K562 (cell line): ENCODE measurements around the gene ECPAS. TPM values are rescaled to one million over a fixed set of nuclear protein-coding genes. Genes with fewer than 3 reads are reported as not detected.

ENCODE experiments used
- KAT8 ChIP-seq: fragments of 450-650 bp; IDR thresholded peaks from 2 replicates; pipeline ENCODE4 v1.6.1; 2016; ENCODE audit warnings: low read depth, mild to moderate bottlenecking
- MCM5 ChIP-seq: fragments of 450-650 bp; IDR thresholded peaks from 2 replicates; pipeline ENCODE4 v1.6.1; 2016; ENCODE audit warnings: low read depth
- NFYB ChIP-seq: IDR thresholded peaks from 2 replicates; pipeline ENCODE4 v1.6.1; 2011; ENCODE audit warnings: mild to moderate bottlenecking, moderate library complexity; ENCODE audit not compliant: insufficient read length; ENCODE audit errors: extremely low read depth
- PCBP2 ChIP-seq: fragments of 200-400 bp; formaldehyde crosslinking; IDR thresholded peaks from 2 replicates; pipeline ENCODE4 v1.6.1; 2018; ENCODE audit warnings: low read length, low read depth, mild to moderate bottlenecking, moderate library complexity; ENCODE audit not compliant: poor library complexity, severe bottlenecking
- POLR2H ChIP-seq: IDR thresholded peaks from 2 replicates; pipeline ENCODE4 v1.6.1; 2016; ENCODE audit warnings: missing genetic modification characterization, low read depth, mild to moderate bottlenecking, control low read depth, missing compliant biosample characterization, moderate library complexity
- PRMT5 ChIP-seq: sonication (generic); formaldehyde crosslinking; IDR thresholded peaks from 2 replicates; pipeline ENCODE4 v1.5.0; 2020; ENCODE audit warnings: missing genetic modification reagents
- PURB ChIP-seq: sonication (generic); formaldehyde crosslinking; IDR thresholded peaks from 2 replicates; pipeline ENCODE4 v1.9.0; 2021; ENCODE audit warnings: low read depth, mild to moderate bottlenecking, missing genetic modification reagents
- RERE ChIP-seq: sonication (generic); formaldehyde crosslinking; IDR thresholded peaks from 2 replicates; pipeline ENCODE4 v1.8.0; 2023; ENCODE audit warnings: missing genetic modification reagents, mild to moderate bottlenecking, borderline replicate concordance
- TEAD4 ChIP-seq, 2 experiments: sonication (generic) in 1 of 2; formaldehyde crosslinking in 1 of 2; IDR thresholded peaks; 2 replicates each; pipeline versions ENCODE4 v1.6.1 to v1.8.0; 2012 to 2022; ENCODE audit warnings: borderline replicate concordance in 1 of 2, inconsistent platforms in 1 of 2, low read length in 1 of 2, mild to moderate bottlenecking in 1 of 2, missing genetic modification reagents in 1 of 2
- YY1 ChIP-seq, 3 experiments: IDR thresholded peaks; 2 replicates each; pipeline ENCODE4 v1.6.1; 2011; ENCODE audit warnings: low read length in 2 of 3, mild to moderate bottlenecking in 2 of 3, moderate library complexity in 2 of 3, borderline replicate concordance in 1 of 3, control low read depth in 1 of 3, low read depth in 1 of 3; ENCODE audit not compliant: insufficient read depth in 3 of 3, insufficient replicate concordance in 2 of 3, control insufficient read depth in 1 of 3, insufficient read length in 1 of 3; ENCODE audit errors: extremely low read depth in 1 of 3
- ZBED1 ChIP-seq: IDR thresholded peaks from 2 replicates; pipeline ENCODE4 v1.6.1; 2014
- polyA plus RNA-seq, 8 experiments: library from polyadenylated mRNA; depleted of rRNA in 4 of 8; stranded (reverse) in 5 of 8; unstranded in 3 of 8; fragments of >200 nt; fragmentation: Nextera tagmentation in 2 of 8; fragmentation: Illumina TruSeq in 1 of 8; extraction: Ambion mirVana in 2 of 8; extraction: Trizol in 1 of 8; gene quantifications; 2 replicates each; pipeline versions ENCODE4 v1.2.1 to v1.2.3, GENCODE V29; 2011 to 2014; ENCODE audit warnings: inconsistent platforms in 1 of 8, missing spikeins in 1 of 8
- total RNA-seq, 7 experiments: library from RNA; depleted of rRNA in 6 of 7; stranded (reverse); fragments of >200 nt in 6 of 7; fragmentation: Illumina TruSeq in 2 of 7; extraction: Trizol in 2 of 7; gene quantifications; 2 replicates each; pipeline versions ENCODE4 v1.2.1 to v1.2.3, GENCODE V29; 2011 to 2021; ENCODE audit warnings: low replicate concordance in 1 of 7
- TF ChIP-seq, protein P1 (sequence below), 2 experiments: fragments of 450-650 bp; formaldehyde crosslinking in 1 of 2; IDR thresholded peaks; 2 replicates each; pipeline versions ENCODE4 v1.4.0 to v1.6.1; 2014 to 2020; ENCODE audit warnings: mild to moderate bottlenecking in 2 of 2, borderline replicate concordance in 1 of 2, low read depth in 1 of 2

ECPAS gene
- total and polyA plus RNA-seq, 9 of the 15 experiments (the other 6 are each of a cell fraction or from before 2014, with no cell fraction given): 14.5 to 90.9 (median 75.7) TPM

GRCh38 chr9:111484572-111484894, 350 bp upstream of the ECPAS start (continued):
- TF ChIP-seq, protein P1, sequence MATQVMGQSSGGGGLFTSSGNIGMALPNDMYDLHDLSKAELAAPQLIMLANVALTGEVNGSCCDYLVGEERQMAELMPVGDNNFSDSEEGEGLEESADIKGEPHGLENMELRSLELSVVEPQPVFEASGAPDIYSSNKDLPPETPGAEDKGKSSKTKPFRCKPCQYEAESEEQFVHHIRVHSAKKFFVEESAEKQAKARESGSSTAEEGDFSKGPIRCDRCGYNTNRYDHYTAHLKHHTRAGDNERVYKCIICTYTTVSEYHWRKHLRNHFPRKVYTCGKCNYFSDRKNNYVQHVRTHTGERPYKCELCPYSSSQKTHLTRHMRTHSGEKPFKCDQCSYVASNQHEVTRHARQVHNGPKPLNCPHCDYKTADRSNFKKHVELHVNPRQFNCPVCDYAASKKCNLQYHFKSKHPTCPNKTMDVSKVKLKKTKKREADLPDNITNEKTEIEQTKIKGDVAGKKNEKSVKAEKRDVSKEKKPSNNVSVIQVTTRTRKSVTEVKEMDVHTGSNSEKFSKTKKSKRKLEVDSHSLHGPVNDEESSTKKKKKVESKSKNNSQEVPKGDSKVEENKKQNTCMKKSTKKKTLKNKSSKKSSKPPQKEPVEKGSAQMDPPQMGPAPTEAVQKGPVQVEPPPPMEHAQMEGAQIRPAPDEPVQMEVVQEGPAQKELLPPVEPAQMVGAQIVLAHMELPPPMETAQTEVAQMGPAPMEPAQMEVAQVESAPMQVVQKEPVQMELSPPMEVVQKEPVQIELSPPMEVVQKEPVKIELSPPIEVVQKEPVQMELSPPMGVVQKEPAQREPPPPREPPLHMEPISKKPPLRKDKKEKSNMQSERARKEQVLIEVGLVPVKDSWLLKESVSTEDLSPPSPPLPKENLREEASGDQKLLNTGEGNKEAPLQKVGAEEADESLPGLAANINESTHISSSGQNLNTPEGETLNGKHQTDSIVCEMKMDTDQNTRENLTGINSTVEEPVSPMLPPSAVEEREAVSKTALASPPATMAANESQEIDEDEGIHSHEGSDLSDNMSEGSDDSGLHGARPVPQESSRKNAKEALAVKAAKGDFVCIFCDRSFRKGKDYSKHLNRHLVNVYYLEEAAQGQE (IDR thresholded peaks at IDR 0.05; ENCODE audit: borderline replicate concordance): no peak
- TF ChIP-seq, protein P1 (CRISPR knock-in tag; IDR thresholded peaks at IDR 0.05; ENCODE audit: low read depth): no peak
- TF ChIP-seq TEAD4 (IDR thresholded peaks at IDR 0.05; ENCODE audit: low read length): peak; percentile 1; the same call in 1 of the 2 replicates
- no peak for TF ChIP-seq TEAD4 (CRISPR knock-in tag; IDR thresholded peaks at IDR 0.05; ENCODE audit: borderline replicate concordance)
- TF ChIP-seq RERE (CRISPR knock-in tag): no peak
- no peak for TF ChIP-seq POLR2H (tag)
- TF ChIP-seq MCM5: no peak
- no peak for TF ChIP-seq PRMT5 (CRISPR knock-in tag)
- TF ChIP-seq PURB (CRISPR knock-in tag): no peak
- no peak for TF ChIP-seq PCBP2
- TF ChIP-seq YY1 (IDR thresholded peaks at IDR 0.05; ENCODE audit: borderline replicate concordance in 1 of 3, control insufficient read depth in 1 of 3, extremely low read depth in 1 of 3, insufficient read depth in 3 of 3, insufficient read length in 1 of 3, insufficient replicate concordance in 2 of 3, low read depth in 1 of 3, low read length in 2 of 3): no peak
- TF ChIP-seq KAT8: no peak
- TF ChIP-seq NFYB: no peak
- no peak for TF ChIP-seq ZBED1
